Measurements from ENCODE around the gene CCDC170. TPM values are rescaled to one million over a fixed set of nuclear protein-coding genes. Genes with fewer than 3 reads are reported as not detected.

CCDC170 gene
- total RNA-seq, 1 experiment from 2014 or later: not detected

DNA sequence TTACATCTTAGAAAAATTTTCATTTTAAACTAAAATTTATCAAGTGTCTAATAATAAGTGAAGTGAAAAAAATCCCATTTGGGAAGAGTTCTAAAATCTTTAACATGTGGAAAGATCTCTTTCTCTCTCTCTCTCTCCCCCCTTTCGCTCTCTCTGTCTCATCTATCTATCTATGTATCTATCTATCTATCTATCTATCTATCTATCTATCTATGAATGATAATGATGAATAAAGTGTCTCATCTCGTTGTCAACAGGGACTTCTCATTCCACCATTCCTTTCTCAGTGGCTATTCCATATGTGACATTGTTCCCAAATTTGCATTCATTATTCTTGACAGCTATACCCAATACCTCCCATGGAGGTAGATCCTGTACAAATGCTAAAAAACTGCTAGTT lies 15.2 kb downstream of the CCDC170 start:
- CTCF ChIA-PET: no interaction called here
- TF ChIP-seq, protein P1, sequence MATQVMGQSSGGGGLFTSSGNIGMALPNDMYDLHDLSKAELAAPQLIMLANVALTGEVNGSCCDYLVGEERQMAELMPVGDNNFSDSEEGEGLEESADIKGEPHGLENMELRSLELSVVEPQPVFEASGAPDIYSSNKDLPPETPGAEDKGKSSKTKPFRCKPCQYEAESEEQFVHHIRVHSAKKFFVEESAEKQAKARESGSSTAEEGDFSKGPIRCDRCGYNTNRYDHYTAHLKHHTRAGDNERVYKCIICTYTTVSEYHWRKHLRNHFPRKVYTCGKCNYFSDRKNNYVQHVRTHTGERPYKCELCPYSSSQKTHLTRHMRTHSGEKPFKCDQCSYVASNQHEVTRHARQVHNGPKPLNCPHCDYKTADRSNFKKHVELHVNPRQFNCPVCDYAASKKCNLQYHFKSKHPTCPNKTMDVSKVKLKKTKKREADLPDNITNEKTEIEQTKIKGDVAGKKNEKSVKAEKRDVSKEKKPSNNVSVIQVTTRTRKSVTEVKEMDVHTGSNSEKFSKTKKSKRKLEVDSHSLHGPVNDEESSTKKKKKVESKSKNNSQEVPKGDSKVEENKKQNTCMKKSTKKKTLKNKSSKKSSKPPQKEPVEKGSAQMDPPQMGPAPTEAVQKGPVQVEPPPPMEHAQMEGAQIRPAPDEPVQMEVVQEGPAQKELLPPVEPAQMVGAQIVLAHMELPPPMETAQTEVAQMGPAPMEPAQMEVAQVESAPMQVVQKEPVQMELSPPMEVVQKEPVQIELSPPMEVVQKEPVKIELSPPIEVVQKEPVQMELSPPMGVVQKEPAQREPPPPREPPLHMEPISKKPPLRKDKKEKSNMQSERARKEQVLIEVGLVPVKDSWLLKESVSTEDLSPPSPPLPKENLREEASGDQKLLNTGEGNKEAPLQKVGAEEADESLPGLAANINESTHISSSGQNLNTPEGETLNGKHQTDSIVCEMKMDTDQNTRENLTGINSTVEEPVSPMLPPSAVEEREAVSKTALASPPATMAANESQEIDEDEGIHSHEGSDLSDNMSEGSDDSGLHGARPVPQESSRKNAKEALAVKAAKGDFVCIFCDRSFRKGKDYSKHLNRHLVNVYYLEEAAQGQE (IDR thresholded peaks at IDR 0.05; ENCODE audit: insufficient read depth in 1 of 2, low read depth in 2 of 2, low read length in 1 of 2): no peak
- TF ChIP-seq TCF7L2 (IDR thresholded peaks at IDR 0.05; ENCODE audit: low read depth, low read length): no peak
- no peak for ATAC-seq
- Histone ChIP-seq H3K27ac (ENCODE audit: low read length) (no peak overlapping the region), H3K9me3 (ENCODE audit: control insufficient read depth, insufficient read depth, low read depth, low read length) (no peaks in the 10 kb centered on the region), H3K36me3 (ENCODE audit: control insufficient read depth, insufficient read depth, low read length) (no peaks in the 10 kb centered on the region), H3K4me1 (ENCODE audit: control insufficient read depth, insufficient read depth, low read length) (no peaks in the 10 kb centered on the region), H3K27me3 (ENCODE audit: control insufficient read depth, insufficient read depth, low read length) (no peaks in the 10 kb centered on the region), H3K4me3 (ENCODE audit: low read depth in 2 of 2, low read length in 2 of 2) (no peak overlapping the region)
- in situ Hi-C loops (cut with HindIII; ENCODE audit: low pct_unique_long_range_greater_than_20kb, low sequenced_read_pairs): no loop called here
- intact Hi-C loops (cut with micrococcal nuclease; ENCODE audit: unreplicated experiment): no loop called here
- no peak for DNase-seq (ENCODE audit: low read depth, low spot score)
- BruUV-seq (replicated peaks): no TSS peak
- POLR2A ChIA-PET: no interaction called here

GRCh38 chr6:151512481-151512880 lies 18.7 kb downstream of the CCDC170 start:
- no peak overlapping the region for H3K27ac ChIP-seq (ENCODE audit: low read length)
- no peak overlapping the region for H3K4me3 ChIP-seq (ENCODE audit: low read depth in 2 of 2, low read length in 2 of 2)
- ChIA-PET CTCF (no interaction called here), POLR2A (no interaction called here)
- ATAC-seq (no peak), DNase-seq (ENCODE audit: low read depth, low spot score) (no peak)
- H3K27me3 ChIP-seq (ENCODE audit: control insufficient read depth, insufficient read depth, low read length): no peaks in the 10 kb centered on the region
- intact Hi-C loops (cut with micrococcal nuclease; ENCODE audit: unreplicated experiment): no loop called here
- no TSS peak for BruUV-seq (replicated peaks)
- no peaks in the 10 kb centered on the region for H3K36me3 ChIP-seq (ENCODE audit: control insufficient read depth, insufficient read depth, low read length)
- no peaks in the 10 kb centered on the region for H3K4me1 ChIP-seq (ENCODE audit: control insufficient read depth, insufficient read depth, low read length)
- no peaks in the 10 kb centered on the region for H3K9me3 ChIP-seq (ENCODE audit: control insufficient read depth, insufficient read depth, low read depth, low read length)
- TF ChIP-seq TCF7L2 (IDR thresholded peaks at IDR 0.05; ENCODE audit: low read depth, low read length) (no peak), CTCF (IDR thresholded peaks at IDR 0.05) (no peak), POLR2AphosphoS5 (IDR thresholded peaks at IDR 0.05; ENCODE audit: low read depth, low read length) (no peak), SIN3A (IDR thresholded peaks at IDR 0.05; ENCODE audit: borderline replicate concordance, insufficient read depth, low read depth, low read length) (no peak)
- TF ChIP-seq, protein P1 (IDR thresholded peaks at IDR 0.05; ENCODE audit: insufficient read depth in 1 of 2, low read depth in 2 of 2, low read length in 1 of 2): no peak
- in situ Hi-C loops (cut with HindIII; ENCODE audit: low pct_unique_long_range_greater_than_20kb, low sequenced_read_pairs): no loop called here

All from Panc1 (cell line).